K562 (cell line): ENCODE data around the gene ZNF629. TPM values are rescaled to one million over a fixed set of nuclear protein-coding genes. Genes with fewer than 3 reads are reported as not detected.
A peak's percentile ranks its signal among the peaks of the same experiment; 100 is the strongest.

Experiments used
- ARID3A ChIP-seq: IDR thresholded peaks from 2 replicates; pipeline ENCODE4 v1.6.1; 2012; ENCODE audit warnings: low read depth, low read length, improper control_type of control experiment, borderline replicate concordance
- CBX8 ChIP-seq: fragments of 200-600 bp; sonication (generic); IDR thresholded peaks from 2 replicates; pipeline ENCODE4 v1.6.1; 2012; ENCODE audit warnings: borderline replicate concordance, mixed run types, low read depth, mild to moderate bottlenecking, moderate library complexity, mixed read lengths, low read length, control low read depth, inconsistent platforms; ENCODE audit not compliant: poor library complexity, severe bottlenecking; ENCODE audit errors: extremely low read depth
- EGR1 ChIP-seq: fragments of 450-650 bp; conservative IDR thresholded peaks from 2 replicates; pipeline ENCODE4 v1.6.1; 2017; ENCODE audit warnings: mild to moderate bottlenecking
- HNRNPH1 ChIP-seq: fragments of 200-400 bp; formaldehyde crosslinking; optimal IDR thresholded peaks from 2 replicates; pipeline ENCODE3; 2017; ENCODE audit warnings: low read depth, mild to moderate bottlenecking, low read length, moderate library complexity
- KAT2B ChIP-seq: IDR thresholded peaks from one replicate; pipeline ENCODE4 v1.6.1; 2012; ENCODE audit warnings: low read depth, mild to moderate bottlenecking, control low read depth, inconsistent platforms, low read length, moderate library complexity
- MTF1 ChIP-seq: fragments of 250-450 bp; sonication (Bioruptor Pico); IDR thresholded peaks from 2 replicates; pipeline ENCODE4 v1.9.0; 2021; ENCODE audit warnings: moderate library complexity, mild to moderate bottlenecking, inconsistent platforms, borderline replicate concordance
- NEUROD1 ChIP-seq: fragments of 150-350 bp; IDR thresholded peaks from 2 replicates; pipeline ENCODE4 v1.6.1; 2014; ENCODE audit warnings: borderline replicate concordance, low read length, low read depth; ENCODE audit not compliant: partially characterized antibody
- NFIX ChIP-seq: fragments of 250-450 bp; sonication (Bioruptor Pico); IDR thresholded peaks from 2 replicates; pipeline ENCODE4 v1.4.0; 2020; ENCODE audit warnings: low read depth, mild to moderate bottlenecking, moderate library complexity
- PHB ChIP-seq: fragments of 250-450 bp; sonication (Bioruptor Pico); IDR thresholded peaks from 2 replicates; pipeline ENCODE4 v1.5.0; 2021
- RREB1 ChIP-seq: fragments of 250-450 bp; sonication (Bioruptor Pico); IDR thresholded peaks from 2 replicates; pipeline ENCODE4 v1.4.0; 2020
- XRCC5 ChIP-seq: fragments of 200-400 bp; formaldehyde crosslinking; IDR thresholded peaks from 2 replicates; pipeline ENCODE4 v1.6.1; 2017; ENCODE audit warnings: low read depth, mild to moderate bottlenecking, low read length
- ZNF263 ChIP-seq: sonication (generic); formaldehyde crosslinking; IDR thresholded peaks from 2 replicates; pipeline ENCODE4 v1.8.0; 2022; ENCODE audit warnings: mild to moderate bottlenecking, missing genetic modification reagents, borderline replicate concordance
- ZNF277 ChIP-seq: fragments of 250-450 bp; sonication (Bioruptor Pico); IDR thresholded peaks from 2 replicates; pipeline ENCODE4 v1.8.0; 2022; ENCODE audit warnings: inconsistent platforms, mild to moderate bottlenecking, moderate library complexity, borderline replicate concordance
- ZNF280A ChIP-seq: fragments of 450-650 bp; IDR thresholded peaks from 2 replicates; pipeline ENCODE4 v1.6.1; 2018; ENCODE audit warnings: mild to moderate bottlenecking, low read depth; ENCODE audit not compliant: partially characterized antibody
- ZNF76 ChIP-seq: fragments of 250-450 bp; sonication (Bioruptor Pico); IDR thresholded peaks from 2 replicates; pipeline ENCODE4 v1.4.0; 2020; ENCODE audit warnings: mild to moderate bottlenecking, moderate library complexity, borderline replicate concordance
- ZZZ3 ChIP-seq: fragments of 450-650 bp; IDR thresholded peaks from 2 replicates; pipeline ENCODE4 v1.6.1; 2016; ENCODE audit warnings: antibody characterized with exemption, mild to moderate bottlenecking, moderate library complexity
- polyA plus RNA-seq, 8 experiments: library from polyadenylated mRNA; depleted of rRNA in 4 of 8; stranded (reverse) in 5 of 8; unstranded in 3 of 8; fragments of >200 nt; fragmentation: Nextera tagmentation in 2 of 8; fragmentation: Illumina TruSeq in 1 of 8; extraction: Ambion mirVana in 2 of 8; extraction: Trizol in 1 of 8; gene quantifications; 2 replicates each; pipeline versions ENCODE4 v1.2.1 to v1.2.3, GENCODE V29; 2011 to 2014; ENCODE audit warnings: inconsistent platforms in 1 of 8, missing spikeins in 1 of 8
- total RNA-seq, 7 experiments: library from RNA; depleted of rRNA in 6 of 7; stranded (reverse); fragments of >200 nt in 6 of 7; fragmentation: Illumina TruSeq in 2 of 7; extraction: Trizol in 2 of 7; gene quantifications; 2 replicates each; pipeline versions ENCODE4 v1.2.1 to v1.2.3, GENCODE V29; 2011 to 2021; ENCODE audit warnings: low replicate concordance in 1 of 7

Gene ZNF629
- total and polyA plus RNA-seq, 9 of the 15 experiments (the other 6 are each of a cell fraction or from before 2014, with no cell fraction given): 0.44 to 18.8 (median 7.4) TPM

- TF ChIP-seq ZNF280A: no peak
- no peak for TF ChIP-seq EGR1
- no peak for TF ChIP-seq HNRNPH1
- TF ChIP-seq ZNF76 (CRISPR knock-in tag): no peak
- TF ChIP-seq KAT2B: no peak
- no peak for TF ChIP-seq ZZZ3
- TF ChIP-seq MTF1: no peak
- TF ChIP-seq ZNF277: no peak
- TF ChIP-seq XRCC5: peak; percentile 94
- TF ChIP-seq NFIX: no peak
- TF ChIP-seq RREB1 (CRISPR knock-in tag): 0 out of 2 replicates have a peak, but pooled peaks have one; percentile 22
- no peak for TF ChIP-seq CBX8
- TF ChIP-seq ARID3A: no peak
- TF ChIP-seq PHB (CRISPR knock-in tag): no peak
- peak; percentile 36; the same call in 1 of the 2 replicates for TF ChIP-seq ZNF263 (CRISPR knock-in tag)
- peak; percentile 75 for TF ChIP-seq NEUROD1
Observed at GRCh38 chr16:30786936-30787612, at the start of gene ZNF629 (continued).
